Ramos (cell line): ENCODE measurements around the gene GRHPR.

Experiments
- in situ Hi-C: fragments of 300-500 bp; cut with MboI; formaldehyde crosslinking; loops from one replicate; pipeline ENCODE4 v1.14.3; 2022; ENCODE audit warnings: low sequenced_read_pairs; ENCODE audit not compliant: unreplicated experiment

GRHPR gene

GRCh38 chr9:37468620-37469019 is 46.1 kb downstream of the GRHPR start:
- in situ Hi-C loops = no loop called here

GRCh38 chr9:37471942-37472684 is 49.6 kb downstream of the GRHPR start:
- in situ Hi-C loops = loop anchor here (10.0 kb wide), 1 partner anchor 433 kb away; the partner anchor contains the start of gene SLC25A51

GRCh38 chr9:37473982-37474381 is 51.5 kb downstream of the GRHPR start:
- in situ Hi-C loops = loop anchor here (10.0 kb wide), 1 partner anchor 431 kb away; the partner anchor contains the start of gene SLC25A51

- in situ Hi-C loops = loop anchor here (10.0 kb wide), 1 partner anchor 430 kb away; the partner anchor contains the start of gene SLC25A51
Observed at GRCh38 chr9:37474438-37474837, 51.9 kb downstream of the GRHPR start.

GRCh38 chr9:37476930-37477329 is 54.4 kb downstream of the GRHPR start:
- in situ Hi-C loops = loop anchor here (10.0 kb wide), 1 partner anchor 428 kb away; the partner anchor contains the start of gene SLC25A51

GRCh38 chr9:37477443-37477842 is 54.9 kb downstream of the GRHPR start:
- in situ Hi-C loops = loop anchor here (10.0 kb wide), 1 partner anchor 427 kb away; the partner anchor contains the start of gene SLC25A51

- in situ Hi-C loops = loop anchor here (10.0 kb wide), 1 partner anchor 427 kb away; the partner anchor contains the start of gene SLC25A51
Observed at GRCh38 chr9:37477987-37478619, 55.6 kb downstream of the GRHPR start.

- in situ Hi-C loops = loop anchor here (10.0 kb wide), 1 partner anchor 114 kb away; the partner anchor contains the start of gene TOMM5
Observed at GRCh38 chr9:37480759-37481158, 58.3 kb downstream of the GRHPR start.

GRCh38 chr9:37485389-37486255 is 63.1 kb downstream of the GRHPR start, which contains the start of gene POLR1E:
Gene POLR1E, plus strand, starts transcription at chr9:37485948. Its CDS starts 100 bp downstream, at chr9:37486048.
- in situ Hi-C loops = loop anchor here (10.0 kb wide), 1 partner anchor 109 kb away; the partner anchor contains the start of gene TOMM5

GRCh38 chr9:37486256-37486615 is 63.7 kb downstream of the GRHPR start:
- in situ Hi-C loops = loop anchor here (10.0 kb wide), 1 partner anchor 109 kb away; the partner anchor contains the start of gene TOMM5
